Right lobe of liver (tissue), 6 donors: ENCODE measurements around the gene FIGLA. TPM values are rescaled to one million over a fixed set of nuclear protein-coding genes. Genes with fewer than 3 reads are reported as not detected.

Source experiments
- ATAC-seq, 4 donors: fragments of 200-7000 bp; cut with Tn5 transposase; one replicate each; pipeline ENCODE4 v1.9.1; 2020; ENCODE audit warnings: mild to moderate bottlenecking in 4 of 4, moderate library complexity in 4 of 4
- DNase-seq, 3 donors: peaks; one replicate each; pipeline ENCODE4 v3.0.0-alpha.2; 2020
- H3K27ac ChIP-seq, 3 donors: fragments of 200-600 bp; one replicate each; pipeline ENCODE4 v1.8.0; 2022
- H3K27me3 ChIP-seq, 2 donors: fragments of 200-600 bp; one replicate each; pipeline ENCODE4 v1.8.0; 2022
- H3K36me3 ChIP-seq, 4 donors: fragments of 200-600 bp; sonication (generic) in 1 of 4; one replicate each; pipeline versions ENCODE4 v1.5.1 to v1.8.0; 2017 to 2022; ENCODE audit warnings: control low read depth in 1 of 4
- H3K4me1 ChIP-seq, 4 donors: fragments of 200-600 bp; sonication (generic) in 1 of 4; one replicate each; pipeline versions ENCODE4 v1.5.1 to v1.8.0; 2017 to 2022; ENCODE audit warnings: control low read depth in 1 of 4
- H3K4me3 ChIP-seq, 3 donors: fragments of 200-600 bp; one replicate each; pipeline ENCODE4 v1.8.0; 2022
- H3K9me3 ChIP-seq, 4 donors: fragments of 200-600 bp; sonication (generic) in 1 of 4; one replicate each; pipeline versions ENCODE4 v1.5.1 to v1.8.0; 2017 to 2022; ENCODE audit warnings: control low read depth in 1 of 4
- POLR2A ChIP-seq: fragments of 450-650 bp; IDR thresholded peaks from one replicate; pipeline ENCODE4 v1.6.1; 2017; ENCODE audit warnings: antibody characterized with exemption, mild to moderate bottlenecking
- WGBS: methylation state at CpG from one replicate; pipeline ENCODE4 v1.1.6; 2018; ENCODE audit warnings: low coverage, low lambda C conversion rate; ENCODE audit not compliant: insufficient coverage; ENCODE audit errors: missing lambda C conversion rate; 5-methylcytosine and 5-hydroxymethylcytosine counted together
- intact Hi-C, 2 donors: fragments of 100-400 bp; cut with DNase I; formaldehyde crosslinking; loops; one replicate each; pipeline versions ENCODE4 v1.11.2 to v1.14.1; 2022
- total RNA-seq, 6 experiments: library from RNA; depleted of rRNA in 2 of 6; stranded (reverse); fragments of >200 nt in 2 of 6; fragmentation: NEBNext Ultra II Directional in 3 of 6; extraction: Animal tissue kit (Norgen Biotek cat#: 25700) in 3 of 6; gene quantifications; one replicate each; pipeline versions ENCODE4 v1.1.0 to v1.2.4, GENCODE V29; 2016 to 2023
- TF ChIP-seq, protein P1 (sequence below), 4 donors: fragments of 200-600 bp in 3 of 4; fragments of 450-650 bp in 1 of 4; IDR thresholded peaks; one replicate each; pipeline versions ENCODE4 v1.5.1 to v1.8.0; 2016 to 2022; ENCODE audit warnings: antibody characterized with exemption in 4 of 4, mild to moderate bottlenecking in 2 of 4
- donor health status: DM: no; HTN: yes; CAD: no.
- donor health status: DM: no; HTN: no; CAD: no.
- donor health status: DM: no; HTN: no; CAD: no.
- donor health status: DM: no; HTN: yes; CAD: no.
- donor health status: DM: no; HTN: yes; CAD: no.

FIGLA gene
- total RNA-seq, 6 experiments from 2014 or later: not detected

DNA sequence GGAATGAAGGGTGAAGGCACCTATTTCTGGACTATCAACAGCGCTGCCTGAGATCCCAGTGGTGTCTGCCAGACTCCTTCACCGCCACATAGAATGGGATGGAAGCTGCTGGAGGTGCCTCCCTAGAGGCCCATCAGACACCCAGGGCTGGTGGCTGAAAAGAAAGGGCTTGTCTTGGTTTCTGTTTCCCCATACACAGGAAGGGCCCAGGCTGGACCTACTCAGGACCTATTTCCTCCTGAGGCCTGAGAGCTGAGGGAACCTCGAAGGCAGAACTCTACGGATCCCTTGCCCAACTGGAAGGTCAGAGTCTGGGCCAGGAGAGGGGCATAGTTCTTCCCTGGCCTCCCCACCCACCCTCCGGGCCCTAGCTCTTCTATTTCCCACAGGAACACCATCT lies 32.8 kb upstream of the FIGLA start:
- Histone ChIP-seq H3K27ac (no peak overlapping the region), H3K4me1 (no peaks in the 10 kb centered on the region), H3K27me3 (no peaks in the 10 kb centered on the region), H3K9me3 (no peaks in the 10 kb centered on the region), H3K4me3 (no peak overlapping the region), H3K36me3 (no peaks in the 10 kb centered on the region)
- no CpG with 5 or more reads among the region's 5 CpGs for WGBS
- ATAC-seq (peak in 1 of 4 donors; percentile 39), DNase-seq (no peak)
- TF ChIP-seq POLR2A: no peak
- TF ChIP-seq, protein P1, sequence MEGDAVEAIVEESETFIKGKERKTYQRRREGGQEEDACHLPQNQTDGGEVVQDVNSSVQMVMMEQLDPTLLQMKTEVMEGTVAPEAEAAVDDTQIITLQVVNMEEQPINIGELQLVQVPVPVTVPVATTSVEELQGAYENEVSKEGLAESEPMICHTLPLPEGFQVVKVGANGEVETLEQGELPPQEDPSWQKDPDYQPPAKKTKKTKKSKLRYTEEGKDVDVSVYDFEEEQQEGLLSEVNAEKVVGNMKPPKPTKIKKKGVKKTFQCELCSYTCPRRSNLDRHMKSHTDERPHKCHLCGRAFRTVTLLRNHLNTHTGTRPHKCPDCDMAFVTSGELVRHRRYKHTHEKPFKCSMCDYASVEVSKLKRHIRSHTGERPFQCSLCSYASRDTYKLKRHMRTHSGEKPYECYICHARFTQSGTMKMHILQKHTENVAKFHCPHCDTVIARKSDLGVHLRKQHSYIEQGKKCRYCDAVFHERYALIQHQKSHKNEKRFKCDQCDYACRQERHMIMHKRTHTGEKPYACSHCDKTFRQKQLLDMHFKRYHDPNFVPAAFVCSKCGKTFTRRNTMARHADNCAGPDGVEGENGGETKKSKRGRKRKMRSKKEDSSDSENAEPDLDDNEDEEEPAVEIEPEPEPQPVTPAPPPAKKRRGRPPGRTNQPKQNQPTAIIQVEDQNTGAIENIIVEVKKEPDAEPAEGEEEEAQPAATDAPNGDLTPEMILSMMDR (IDR thresholded peaks at IDR 0.05): no peak
- intact Hi-C loops: no loop called here

DNA sequence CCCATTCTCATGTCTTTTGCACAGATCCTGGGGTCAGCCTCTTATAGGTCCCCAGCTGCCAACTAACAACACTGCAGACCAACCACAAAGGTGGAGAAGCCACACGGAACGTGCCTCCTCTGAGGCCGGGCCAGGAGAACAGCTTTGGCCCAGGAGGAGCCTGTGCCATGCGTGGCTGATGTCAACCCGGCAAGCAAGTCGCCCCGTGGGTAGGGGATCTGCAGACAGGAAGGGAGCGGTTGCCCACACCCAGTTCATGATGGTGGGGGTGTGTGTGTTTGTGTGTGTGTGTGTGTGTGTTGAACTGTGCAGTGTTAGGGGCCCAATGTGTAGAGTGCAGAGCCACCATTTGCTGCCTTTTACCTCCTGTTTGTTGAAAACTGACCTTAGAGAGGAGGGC lies 32.4 kb upstream of the FIGLA start:
- no peak for ATAC-seq
- Histone ChIP-seq H3K27me3 (no peaks in the 10 kb centered on the region), H3K4me1 (no peaks in the 10 kb centered on the region), H3K9me3 (no peaks in the 10 kb centered on the region), H3K36me3 (no peaks in the 10 kb centered on the region), H3K4me3 (no peak overlapping the region), H3K27ac (no peak overlapping the region)
- DNase-seq: no peak
- TF ChIP-seq, protein P1 (IDR thresholded peaks at IDR 0.05): no peak
- TF ChIP-seq POLR2A: no peak
- intact Hi-C loops: no loop called here
- WGBS: no CpG with 5 or more reads among the region's 8 CpGs

DNA sequence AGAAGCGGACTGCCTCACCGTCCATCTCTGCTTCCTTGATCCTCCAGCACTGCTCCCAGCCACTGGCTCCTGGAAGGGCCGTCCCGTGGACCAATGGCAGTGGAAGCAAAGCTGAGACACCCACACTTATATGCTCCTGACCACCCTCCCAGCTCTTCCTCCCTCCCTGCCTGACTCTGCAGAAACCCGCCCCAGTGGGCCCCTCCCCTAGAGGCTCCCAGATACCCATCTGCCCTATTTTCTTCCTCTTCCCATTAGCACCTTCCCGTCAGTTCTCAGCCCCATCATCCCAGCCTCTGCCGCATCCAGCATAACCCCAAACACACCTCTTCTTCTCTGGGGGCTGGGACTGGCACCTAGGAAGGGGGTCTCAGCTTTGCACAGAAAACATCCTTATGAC lies 30.1 kb upstream of the FIGLA start, which contains the start of gene CLEC4F:
CLEC4F (minus strand) TSS at position 101 of the 400 bp plus-strand sequence; CDS start at position 25, 76 bp downstream.
- no peak for TF ChIP-seq POLR2A
- TF ChIP-seq, protein P1 (IDR thresholded peaks at IDR 0.05): no peak
- Histone ChIP-seq H3K27ac (no peak within 1 kb of the TSS), H3K36me3 (no peaks in the 10 kb centered on the region), H3K27me3 (no peaks in the 10 kb centered on the region), H3K9me3 (no peaks in the 10 kb centered on the region), H3K4me1 (no peaks in the 10 kb centered on the region), H3K4me3 (no peak within 1 kb of the TSS)
- ATAC-seq: peak in 1 of 4 donors; percentile 27
- no peak for DNase-seq
- intact Hi-C loops: no loop called here
- 55% methylated on average over 3 of the region's 7 CpGs for WGBS

DNA sequence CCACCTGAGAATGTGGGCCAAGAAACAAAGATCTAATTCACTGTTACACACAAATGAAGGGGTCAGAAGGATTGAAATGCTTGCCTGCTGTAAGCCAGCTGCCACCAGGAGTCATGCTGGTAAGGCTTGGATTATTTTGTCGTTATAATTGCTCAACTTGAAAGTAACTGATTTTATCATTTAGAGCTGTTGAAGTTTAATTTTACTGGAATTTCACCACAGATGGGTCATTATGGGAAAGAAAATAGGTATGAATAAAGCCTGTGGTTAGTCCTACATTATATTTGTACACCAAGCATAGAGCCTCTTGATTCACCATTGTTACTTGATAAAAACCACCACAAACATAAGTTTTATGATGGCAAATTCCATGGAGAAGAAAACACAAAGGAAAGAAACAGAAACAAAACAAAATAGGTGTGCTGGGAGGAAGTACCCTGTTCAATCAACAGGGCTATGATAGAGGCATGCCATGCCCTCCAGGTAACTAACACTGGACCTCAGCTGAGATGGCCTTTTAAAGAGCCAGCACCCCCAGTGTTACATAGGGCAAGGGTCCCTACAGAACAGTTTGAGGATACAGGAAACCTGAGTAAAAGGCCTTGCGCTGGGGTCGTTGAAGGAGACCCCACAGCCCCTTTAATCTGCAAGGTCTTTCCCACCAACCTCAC lies 27.0 kb upstream of the FIGLA start:
- no peak for ATAC-seq
- 76% methylated on average over 3 of the region's 3 CpGs for WGBS
- no peak for TF ChIP-seq POLR2A
- TF ChIP-seq, protein P1 (IDR thresholded peaks at IDR 0.05): no peak
- Histone ChIP-seq H3K4me1 (no peaks in the 10 kb centered on the region), H3K27ac (no peak overlapping the region), H3K36me3 (no peaks in the 10 kb centered on the region), H3K9me3 (no peaks in the 10 kb centered on the region), H3K4me3 (no peak overlapping the region), H3K27me3 (no peaks in the 10 kb centered on the region)
- intact Hi-C loops: no loop called here
- no peak for DNase-seq
